Transverse colon (tissue), 4 donors: ENCODE data around the gene TEX10. TPM values are rescaled to one million over a fixed set of nuclear protein-coding genes. Genes with fewer than 3 reads are reported as not detected.

ENCODE experiments used
- DNase-seq: peaks from one replicate; pipeline ENCODE4 v3.0.0-alpha.2; 2019
- H3K27ac ChIP-seq, 4 donors: fragments of 200-600 bp; sonication (generic); 2 replicates each; pipeline ENCODE4 v1.5.1; 2016 to 2018; ENCODE audit warnings: inconsistent platforms in 4 of 4
- H3K27me3 ChIP-seq: fragments of 200-600 bp; sonication (generic); 2 replicates; pipeline ENCODE4 v1.5.1; 2017; ENCODE audit warnings: inconsistent platforms
- H3K36me3 ChIP-seq, 4 donors: fragments of 200-600 bp; sonication (generic); 2 replicates each; pipeline ENCODE4 v1.5.1; 2017 to 2019; ENCODE audit warnings: inconsistent platforms in 4 of 4
- H3K4me1 ChIP-seq, 4 donors: fragments of 200-600 bp; sonication (generic); 2 replicates each; pipeline ENCODE4 v1.5.1; 2017 to 2020; ENCODE audit warnings: inconsistent platforms in 4 of 4
- H3K4me3 ChIP-seq, 4 donors: fragments of 200-600 bp; sonication (generic); 1 replicate in 1 of 4; 2 replicates in 3 of 4; pipeline versions ENCODE4 v1.5.1 to v1.6.1; 2017 to 2019; ENCODE audit warnings: inconsistent platforms in 4 of 4
- H3K9me3 ChIP-seq, 2 donors: fragments of 200-600 bp; sonication (generic); 2 replicates each; pipeline ENCODE4 v1.5.1; 2017 to 2019; ENCODE audit warnings: inconsistent platforms in 2 of 2
- CTCF ChIP-seq, 5 experiments: fragments of 200-600 bp in 3 of 5; fragments of 450-650 bp in 2 of 5; sonication (generic) in 3 of 5; IDR thresholded peaks; 1 replicate in 2 of 5; 2 replicates in 3 of 5; pipeline ENCODE4 v1.5.1; 2016 to 2017; ENCODE audit warnings: antibody characterized with exemption in 5 of 5, inconsistent platforms in 3 of 5, mild to moderate bottlenecking in 2 of 5, moderate library complexity in 1 of 5
- EP300 ChIP-seq: sonication (generic); formaldehyde crosslinking; IDR thresholded peaks from one replicate; pipeline ENCODE4 v1.6.1; 2017; ENCODE audit warnings: antibody characterized with exemption, low read depth
- POLR2A ChIP-seq: fragments of 450-650 bp; IDR thresholded peaks from one replicate; pipeline ENCODE4 v1.6.1; 2016; ENCODE audit warnings: antibody characterized with exemption, mild to moderate bottlenecking, moderate library complexity
- POLR2AphosphoS5 ChIP-seq, 3 donors: sonication (generic); formaldehyde crosslinking; IDR thresholded peaks; one replicate each; pipeline ENCODE4 v1.6.1; 2016; ENCODE audit warnings: antibody characterized with exemption in 3 of 3
- WGBS, 2 donors: methylation state at CpG; one replicate each; pipeline ENCODE4 v1.1.5; 2018; ENCODE audit warnings: low coverage in 1 of 2; 5-methylcytosine and 5-hydroxymethylcytosine counted together
- in situ Hi-C, 4 donors: fragments of 200-750 bp; cut with MboI; loops; one replicate each; pipeline versions ENCODE4 v1.15.0 to v1.15.1; 2017; ENCODE audit warnings: low sequenced_read_pairs in 3 of 4, low pct_ligation_motif_present in 1 of 4, low pct_unique_long_range_greater_than_20kb in 1 of 4
- intact Hi-C: fragments of 100-400 bp; cut with DNase I; formaldehyde crosslinking; loops from one replicate; pipeline ENCODE4 v1.15.1; 2023; ENCODE audit warnings: low total_unique reads
- total RNA-seq, 4 donors: library from RNA; depleted of rRNA; stranded (reverse); fragments of >200 nt; gene quantifications; one replicate each; pipeline ENCODE4 v1.1.0, GENCODE V29; 2016

Gene TEX10
- total RNA-seq, 4 donors from 2014 or later: 8.7 to 16.8 (median 13.0) TPM

- Histone ChIP-seq H3K36me3 (no peaks in the 10 kb centered on the region), H3K9me3 (no peaks in the 10 kb centered on the region), H3K4me3 (no peak overlapping the region), H3K4me1 (no peaks in the 10 kb centered on the region), H3K27me3 (no peaks in the 10 kb centered on the region), H3K27ac (no peak overlapping the region)
- intact Hi-C loops: no loop called here
- WGBS, 2 donors: 84 to 90% methylated on average over 5 of the region's 5 CpGs
- TF ChIP-seq CTCF (IDR thresholded peaks at IDR 0.05): no peak
- TF ChIP-seq POLR2A: no peak
- TF ChIP-seq EP300: no peak
- no peak for TF ChIP-seq POLR2AphosphoS5 (IDR thresholded peaks at IDR 0.05)
- no peak for DNase-seq
- in situ Hi-C loops: no loop called here
These were observed 75.4 kb downstream of the TEX10 start for GRCh38 chr9:100277166-100277979.

- peaks cover 0 to 8% (median 0%) of the 10 kb centered on the region in 4 donors for H3K36me3 ChIP-seq
- in situ Hi-C loops: no loop called here
- H3K9me3 ChIP-seq: no peaks in the 10 kb centered on the region
- no peak overlapping the region for H3K27ac ChIP-seq
- H3K4me3 ChIP-seq: no peak overlapping the region
- 83 to 100% methylated on average over 1 of the region's 1 CpG for WGBS, 2 donors
- no peak for DNase-seq
- intact Hi-C loops: no loop called here
- no peaks in the 10 kb centered on the region for H3K4me1 ChIP-seq
- no peaks in the 10 kb centered on the region for H3K27me3 ChIP-seq
- TF ChIP-seq EP300 (no peak), POLR2A (no peak), POLR2AphosphoS5 (IDR thresholded peaks at IDR 0.05) (no peak), CTCF (IDR thresholded peaks at IDR 0.05) (no peak)
These were observed 83.1 kb downstream of the TEX10 start for GRCh38 chr9:100269656-100270055.

- in situ Hi-C loops (no loop called here), intact Hi-C loops (no loop called here)
- 89 to 94% methylated on average over 3 to 4 of the region's 4 CpGs for WGBS, 2 donors
- TF ChIP-seq EP300 (no peak), POLR2A (no peak), CTCF (IDR thresholded peaks at IDR 0.05) (no peak), POLR2AphosphoS5 (IDR thresholded peaks at IDR 0.05) (no peak)
- Histone ChIP-seq H3K4me1 (no peaks in the 10 kb centered on the region), H3K36me3 (peaks cover 0 to 8% (median 0%) of the 10 kb centered on the region in 4 donors), H3K27ac (no peak overlapping the region), H3K9me3 (no peaks in the 10 kb centered on the region), H3K27me3 (no peaks in the 10 kb centered on the region), H3K4me3 (no peak overlapping the region)
- no peak for DNase-seq
These were observed 84.5 kb downstream of the TEX10 start for GRCh38 chr9:100268271-100268670.

- DNase-seq: no peak
- peaks cover 0 to 8% (median 0%) of the 10 kb centered on the region in 4 donors for H3K36me3 ChIP-seq
- intact Hi-C loops: no loop called here
- no peaks in the 10 kb centered on the region for H3K27me3 ChIP-seq
- no peaks in the 10 kb centered on the region for H3K9me3 ChIP-seq
- H3K27ac ChIP-seq: no peak overlapping the region
- in situ Hi-C loops: no loop called here
- H3K4me3 ChIP-seq: no peak overlapping the region
- WGBS, 2 donors: 89 to 96% methylated on average over 3 of the region's 3 CpGs
- TF ChIP-seq EP300 (no peak), POLR2A (no peak), CTCF (IDR thresholded peaks at IDR 0.05) (no peak), POLR2AphosphoS5 (IDR thresholded peaks at IDR 0.05) (no peak)
- H3K4me1 ChIP-seq: no peaks in the 10 kb centered on the region
These were observed 85.5 kb downstream of the TEX10 start for GRCh38 chr9:100267211-100267610.

Other genes starting within 250 kb of the TEX10 start
- 10 to 100 TPM in 2 of 4 donors, 1 to 10 TPM in 2; 7.1 to 26.3 (median 10.5) TPM for gene MSANTD3, start 74.2 kb upstream of the TEX10 start, total RNA-seq
- gene TMEFF1, start 120.2 kb upstream of the TEX10 start, total RNA-seq: not detected
- under 1 TPM in 2 of 4 donors, not detected in 2; 0.14 to 0.48 TPM for gene CAVIN4, start 225.1 kb upstream of the TEX10 start, total RNA-seq